Caki2 (cell line): ENCODE measurements around the gene CTBP2. TPM values are rescaled to one million over a fixed set of nuclear protein-coding genes. Genes with fewer than 3 reads are reported as not detected.
A peak's percentile ranks its signal among the peaks of the same experiment; 100 is the strongest.
"Not testable (repeated sequence)": the region's sequence is repeated elsewhere in the genome, so short reads cannot be mapped to it uniquely, and the experiment has no call there.

Experiments
- DNase-seq: peaks from one replicate; pipeline ENCODE4 v3.0.0-alpha.2; 2015; ENCODE audit warnings: low read depth
- in situ Hi-C: cut with HindIII; loops from 2 replicates; pipeline ENCODE4 v1.10.0; 2016; ENCODE audit warnings: low sequenced_read_pairs, low pct_unique_long_range_greater_than_20kb, mixed read lengths
- total RNA-seq: library from RNA; depleted of rRNA; stranded (reverse); fragments of >200 nt; shearing (Covaris generic); gene quantifications from 2 replicates; pipeline ENCODE4 v1.2.3, GENCODE V29; 2014; ENCODE audit warnings: low replicate concordance

The CTBP2 gene
- total RNA-seq, 1 experiment from 2014 or later, result 82.4 TPM

GRCh38 chr10:124993736-124994451, 166.5 kb downstream of the CTBP2 start:
- in situ Hi-C loops, result no loop called here

GRCh38 chr10:124993345-124993708, 167.0 kb downstream of the CTBP2 start:
- in situ Hi-C loops, result no loop called here
- DNase-seq, result no peak

More at GRCh38 chr10:124993736-124994451, 166.5 kb downstream of the CTBP2 start:
- no peak for DNase-seq

- in situ Hi-C loops, result no loop called here
- peak; percentile 24 for DNase-seq
Observed at GRCh38 chr10:124992462-124993344, 167.7 kb downstream of the CTBP2 start.

- DNase-seq, result no peak
- in situ Hi-C loops, result no loop called here
Observed at GRCh38 chr10:124991835-124992234, 168.5 kb downstream of the CTBP2 start.

- in situ Hi-C loops, result no loop called here
- no peak for DNase-seq
Observed at GRCh38 chr10:124990671-124991625, 169.4 kb downstream of the CTBP2 start.

GRCh38 chr10:124989526-124989925, 170.8 kb downstream of the CTBP2 start:
- DNase-seq, result no peak

GRCh38 chr10:124988753-124989152, 171.6 kb downstream of the CTBP2 start:
- DNase-seq, in situ Hi-C loops: not testable (repeated sequence)

More at GRCh38 chr10:124989526-124989925, 170.8 kb downstream of the CTBP2 start:
- in situ Hi-C loops, result no loop called here

- in situ Hi-C loops, result no loop called here
- no peak for DNase-seq
Observed at GRCh38 chr10:124987788-124988187, 172.6 kb downstream of the CTBP2 start.

- in situ Hi-C loops, result no loop called here
- DNase-seq, result no peak
Observed at GRCh38 chr10:124985162-124985561, 175.2 kb downstream of the CTBP2 start.

- no peak for DNase-seq
- in situ Hi-C loops, result no loop called here
Observed at GRCh38 chr10:124984376-124984775, 176.0 kb downstream of the CTBP2 start.

GRCh38 chr10:124983321-124983720, 177.0 kb downstream of the CTBP2 start:
- in situ Hi-C loops, result no loop called here
- no peak for DNase-seq

- DNase-seq, result no peak
- in situ Hi-C loops, result no loop called here
Observed at GRCh38 chr10:124978376-124978725, 182.0 kb downstream of the CTBP2 start.

GRCh38 chr10:124977648-124978375, 182.6 kb downstream of the CTBP2 start:
- in situ Hi-C loops, result no loop called here
- DNase-seq, result no peak

- in situ Hi-C loops, result no loop called here
- no peak for DNase-seq
Observed at GRCh38 chr10:124977161-124977560, 183.2 kb downstream of the CTBP2 start.

- DNase-seq, result peak; percentile 70
- in situ Hi-C loops, result no loop called here
Observed at GRCh38 chr10:124975977-124976514, 184.3 kb downstream of the CTBP2 start.

GRCh38 chr10:124974131-124974530, 186.2 kb downstream of the CTBP2 start:
- in situ Hi-C loops, result no loop called here
- peak; percentile 41 for DNase-seq

GRCh38 chr10:124972637-124973036, 187.7 kb downstream of the CTBP2 start:
- in situ Hi-C loops, result no loop called here
- DNase-seq, result no peak

GRCh38 chr10:124971276-124971675, 189.1 kb downstream of the CTBP2 start:
- DNase-seq, result no peak
- in situ Hi-C loops, result no loop called here
